HCT116 (cell line): ENCODE measurements around the gene ZNF775. TPM values are rescaled to one million over a fixed set of nuclear protein-coding genes. Genes with fewer than 3 reads are reported as not detected.

Experiments
- ATAC-seq: fragments of 200-7000 bp; cut with Tn5 transposase; 2 replicates; pipeline ENCODE4 v1.9.1; 2020; ENCODE audit warnings: mild to moderate bottlenecking, moderate library complexity
- BruUV-seq: library from RNA; stranded (reverse); fragments of 400-500 nt; replicated peaks from 2 replicates; lab custom pipeline; 2021; lab: Mats Ljungman, UMichigan
- CTCF ChIA-PET: fragments of 300-600 bp; sonication (Branson Sonifier 250); formaldehyde crosslinking; loops from one replicate; lab custom pipeline; 2021; ENCODE audit warnings: antibody characterized with exemption; lab: Charles Lee
- POLR2A ChIA-PET: fragments of 300-600, 350-600 bp; sonication (Branson Sonifier 250); formaldehyde crosslinking; loops from one replicate; lab custom pipeline; 2021; ENCODE audit warnings: antibody characterized with exemption; lab: Charles Lee
- RAD21 ChIA-PET, 2 experiments: fragments of 300-600 bp; sonication (Branson Sonifier 250); formaldehyde crosslinking; loops; one replicate each; lab custom pipeline; 2023; ENCODE audit warnings: low total read pairs in 2 of 2; ENCODE audit not compliant: uncharacterized antibody in 2 of 2, unreplicated experiment in 2 of 2, low non-redundant PET in 1 of 2; lab: Charles Lee
- DNase-seq: peaks from one replicate; pipeline ENCODE4 v3.0.0-alpha.2; 2010; ENCODE audit warnings: low read depth, low spot score
- H2AFZ ChIP-seq: fragments of 200-600 bp; shearing (Covaris generic), sonication (generic); 2 replicates; pipeline ENCODE4 v1.6.1; 2017; ENCODE audit warnings: low read depth, mixed run types, mixed read lengths, antibody characterized with exemption, low read length; ENCODE audit not compliant: poor library complexity, severe bottlenecking
- H3K27ac ChIP-seq: 2 replicates; pipeline ENCODE4 v1.5.1; 2012; ENCODE audit warnings: low read depth, low read length
- H3K27me3 ChIP-seq: fragments of 200-600 bp; sonication (generic); 2 replicates; pipeline ENCODE4 v1.6.1; 2016; ENCODE audit warnings: mixed run types, low read length, mixed read lengths; ENCODE audit not compliant: insufficient read depth
- H3K36me3 ChIP-seq, 2 experiments: fragments of 200-500 bp in 1 of 2; fragments of 200-600 bp in 1 of 2; sonication (Bioruptor generic) in 1 of 2; sonication (generic) in 1 of 2; 2 replicates each; pipeline versions ENCODE4 v1.5.1 to v1.6.1; 2014 to 2016; ENCODE audit warnings: low read length in 2 of 2, inconsistent platforms in 1 of 2, mixed read lengths in 1 of 2, mixed run types in 1 of 2; ENCODE audit not compliant: insufficient read depth in 2 of 2, control insufficient read depth in 1 of 2
- H3K4me1 ChIP-seq, 2 experiments: fragments of 200-600 bp in 1 of 2; sonication (generic) in 1 of 2; 2 replicates each; pipeline versions ENCODE4 v1.5.1 to v1.6.1; 2012 to 2017; ENCODE audit warnings: low read length in 2 of 2, inconsistent platforms in 1 of 2, mild to moderate bottlenecking in 1 of 2, mixed read lengths in 1 of 2, mixed run types in 1 of 2, moderate library complexity in 1 of 2; ENCODE audit not compliant: insufficient read depth in 2 of 2, control insufficient read depth in 1 of 2
- H3K4me2 ChIP-seq: fragments of 200-600 bp; sonication (generic); 2 replicates; pipeline ENCODE4 v1.6.1; 2017; ENCODE audit warnings: mixed run types, low read length, mixed read lengths
- H3K4me3 ChIP-seq, 2 experiments: fragments of 200-600 bp in 1 of 2; sonication (generic) in 1 of 2; replicated peaks in 1 of 2; 2 replicates each; pipeline ENCODE4 v1.5.1; 2011 to 2016; ENCODE audit warnings: low read length in 2 of 2, control low read depth in 1 of 2, low read depth in 1 of 2, mild to moderate bottlenecking in 1 of 2, mixed read lengths in 1 of 2, mixed run types in 1 of 2
- H3K79me2 ChIP-seq: fragments of 200-600 bp; sonication (generic); 2 replicates; pipeline ENCODE4 v1.6.1; 2017; ENCODE audit warnings: mild to moderate bottlenecking, mixed run types, low read length, moderate library complexity, mixed read lengths; ENCODE audit not compliant: insufficient read depth
- H3K9ac ChIP-seq: fragments of 200-600 bp; sonication (generic); 2 replicates; pipeline ENCODE4 v1.6.1; 2016; ENCODE audit warnings: low read length, mixed read lengths
- H3K9me2 ChIP-seq: fragments of 200-600 bp; sonication (generic), shearing (Covaris generic); 2 replicates; pipeline ENCODE4 v1.6.1; 2017; ENCODE audit warnings: mixed run types, mild to moderate bottlenecking, moderate library complexity; ENCODE audit not compliant: insufficient read depth
- H3K9me3 ChIP-seq, 2 experiments: fragments of 200-500 bp in 1 of 2; fragments of 200-600 bp in 1 of 2; sonication (Bioruptor generic) in 1 of 2; sonication (generic) in 1 of 2; 2 replicates each; pipeline ENCODE4 v1.6.1; 2014 to 2017; ENCODE audit warnings: low read length in 2 of 2, mixed read lengths in 2 of 2, inconsistent platforms in 1 of 2, low read depth in 1 of 2, mild to moderate bottlenecking in 1 of 2, mixed run types in 1 of 2, moderate library complexity in 1 of 2; ENCODE audit not compliant: control insufficient read depth in 1 of 2, insufficient read depth in 1 of 2
- H4K20me1 ChIP-seq: fragments of 200-600 bp; sonication (generic), shearing (Covaris generic); 2 replicates; pipeline ENCODE4 v1.6.1; 2017; ENCODE audit warnings: mixed run types, mild to moderate bottlenecking, moderate library complexity; ENCODE audit not compliant: insufficient read depth
- ATF3 ChIP-seq: IDR thresholded peaks from 2 replicates; pipeline ENCODE4 v1.6.1; 2012
- CEBPB ChIP-seq: IDR thresholded peaks from 2 replicates; pipeline ENCODE4 v1.6.1; 2012; ENCODE audit warnings: low read depth
- EZH2 ChIP-seq: fragments of 200-600 bp; sonication (generic); IDR thresholded peaks from 2 replicates; pipeline ENCODE4 v1.6.1; 2017; ENCODE audit warnings: antibody characterized with exemption, mixed run types
- FOSL1 ChIP-seq: IDR thresholded peaks from 2 replicates; pipeline ENCODE4 v1.6.1; 2012; ENCODE audit warnings: low read depth
- JUND ChIP-seq: IDR thresholded peaks from 2 replicates; pipeline ENCODE4 v1.6.1; 2012
- RAD21 ChIP-seq: IDR thresholded peaks from 2 replicates; pipeline ENCODE4 v1.6.1; 2012; ENCODE audit warnings: low read depth, mild to moderate bottlenecking
- REST ChIP-seq: IDR thresholded peaks from 2 replicates; pipeline ENCODE4 v1.6.1; 2012; ENCODE audit warnings: low read depth
- SRF ChIP-seq: IDR thresholded peaks from 2 replicates; pipeline ENCODE4 v1.6.1; 2012; ENCODE audit warnings: low read depth
- TCF7L2 ChIP-seq: IDR thresholded peaks from 2 replicates; pipeline ENCODE4 v1.7.0; 2011; ENCODE audit warnings: borderline replicate concordance, inconsistent platforms; ENCODE audit not compliant: insufficient read depth, insufficient read length; ENCODE audit errors: extremely low read depth
- YY1 ChIP-seq: IDR thresholded peaks from 2 replicates; pipeline ENCODE4 v1.6.1; 2011; ENCODE audit warnings: low read length, low read depth, moderate library complexity, mild to moderate bottlenecking; ENCODE audit not compliant: insufficient replicate concordance; ENCODE audit errors: extremely low read depth
- ZNF274 ChIP-seq: fragments of 200-500 bp; sonication (Bioruptor generic); IDR thresholded peaks from 2 replicates; pipeline ENCODE4 v1.6.1; 2014; ENCODE audit warnings: mild to moderate bottlenecking, low read depth, low read length, inconsistent platforms
- intact Hi-C: fragments of 100-400 bp; cut with micrococcal nuclease; formaldehyde crosslinking; loops from 2 replicates; pipeline ENCODE4 v1.10.0; 2022
- total RNA-seq: library from RNA; stranded (reverse); gene quantifications from one replicate; pipeline ENCODE4 v1.2.1, GENCODE V29; 2021; ENCODE audit not compliant: unreplicated experiment

The ZNF775 gene
- total RNA-seq, 1 experiment from 2014 or later = 4.5 TPM

GRCh38 chr7:150372271-150373048 lies 6.7 kb upstream of the ZNF775 start:
- no peaks in the 10 kb centered on the region for H3K9me2 ChIP-seq
- no peak overlapping the region for H3K27ac ChIP-seq
- peaks cover 44% of the 10 kb centered on the region for H3K79me2 ChIP-seq
- H3K9ac ChIP-seq = no peak overlapping the region
- no peak for DNase-seq
- BruUV-seq = no TSS peak
- no peak overlapping the region for H3K4me2 ChIP-seq
- no peaks in the 10 kb centered on the region for H3K27me3 ChIP-seq
- no peak overlapping the region for H3K4me3 ChIP-seq
- peaks cover 9 to 20% of the 10 kb centered on the region in 2 experiments for H3K4me1 ChIP-seq
- no peak for TF ChIP-seq CEBPB
- TF ChIP-seq EZH2 = no peak
- TF ChIP-seq FOSL1 = no peak
- TF ChIP-seq RAD21 = no peak
- TF ChIP-seq YY1 = no peak
- no peak for TF ChIP-seq SRF
- TF ChIP-seq ZNF274 = no peak
- TF ChIP-seq ATF3 = no peak
- no peak for TF ChIP-seq JUND
- TF ChIP-seq REST = no peak
- TF ChIP-seq TCF7L2 = no peak
- TF ChIP-seq, all 23 proteins: peak for 0
- Histone ChIP-seq H3K9me3 (no peaks in the 10 kb centered on the region), H4K20me1 (no peaks in the 10 kb centered on the region), H2AFZ (no peak overlapping the region), H3K36me3 (peaks cover 11 to 16% of the 10 kb centered on the region in 2 experiments; a peak in 3 of 4 replicates)
- ChIA-PET RAD21 (no interaction called here), CTCF (no interaction called here), POLR2A (no interaction called here)
- intact Hi-C loops = no loop called here
- ATAC-seq = no peak
